Lower leg skin (tissue), 3 donors: ENCODE data around the gene OR3A2.

Source experiments
- POLR2A ChIP-seq, 2 donors: fragments of 450-650 bp; IDR thresholded peaks; one replicate each; pipeline ENCODE4 v1.6.1; 2016 to 2017; ENCODE audit warnings: antibody characterized with exemption in 2 of 2, mild to moderate bottlenecking in 1 of 2, moderate library complexity in 1 of 2
- TF ChIP-seq, protein P1 (sequence below), 3 donors: fragments of 450-650 bp; IDR thresholded peaks; one replicate each; pipeline ENCODE4 v1.5.1; 2016; ENCODE audit warnings: antibody characterized with exemption in 3 of 3, mild to moderate bottlenecking in 3 of 3, moderate library complexity in 2 of 3

DNA sequence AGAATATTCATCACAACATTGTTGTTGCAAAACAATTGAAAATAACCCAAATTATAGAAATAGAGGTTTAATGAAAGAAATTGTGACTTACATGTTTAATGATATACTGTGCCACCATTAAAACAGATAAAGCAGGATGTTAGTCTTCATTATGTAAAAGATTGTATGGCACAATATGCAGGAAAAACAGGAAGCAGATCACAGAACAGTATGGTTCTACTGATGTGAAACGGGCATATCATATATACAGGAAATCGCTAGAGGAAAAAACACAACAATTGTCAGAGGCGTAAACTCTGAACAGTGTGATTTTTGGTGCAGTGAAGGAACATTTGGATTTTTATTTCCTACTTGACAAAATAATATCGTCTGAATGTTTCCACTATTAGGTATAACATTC is 110.0 kb downstream of the OR3A2 start:
- TF ChIP-seq, protein P1, sequence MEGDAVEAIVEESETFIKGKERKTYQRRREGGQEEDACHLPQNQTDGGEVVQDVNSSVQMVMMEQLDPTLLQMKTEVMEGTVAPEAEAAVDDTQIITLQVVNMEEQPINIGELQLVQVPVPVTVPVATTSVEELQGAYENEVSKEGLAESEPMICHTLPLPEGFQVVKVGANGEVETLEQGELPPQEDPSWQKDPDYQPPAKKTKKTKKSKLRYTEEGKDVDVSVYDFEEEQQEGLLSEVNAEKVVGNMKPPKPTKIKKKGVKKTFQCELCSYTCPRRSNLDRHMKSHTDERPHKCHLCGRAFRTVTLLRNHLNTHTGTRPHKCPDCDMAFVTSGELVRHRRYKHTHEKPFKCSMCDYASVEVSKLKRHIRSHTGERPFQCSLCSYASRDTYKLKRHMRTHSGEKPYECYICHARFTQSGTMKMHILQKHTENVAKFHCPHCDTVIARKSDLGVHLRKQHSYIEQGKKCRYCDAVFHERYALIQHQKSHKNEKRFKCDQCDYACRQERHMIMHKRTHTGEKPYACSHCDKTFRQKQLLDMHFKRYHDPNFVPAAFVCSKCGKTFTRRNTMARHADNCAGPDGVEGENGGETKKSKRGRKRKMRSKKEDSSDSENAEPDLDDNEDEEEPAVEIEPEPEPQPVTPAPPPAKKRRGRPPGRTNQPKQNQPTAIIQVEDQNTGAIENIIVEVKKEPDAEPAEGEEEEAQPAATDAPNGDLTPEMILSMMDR (IDR thresholded peaks at IDR 0.05): no peak
- TF ChIP-seq POLR2A (IDR thresholded peaks at IDR 0.05): no peak
